C1 segment of cervical spinal cord (tissue), 14 donors: Measurements from ENCODE around the gene CALHM3.
"Not testable (repeated sequence)": the region's sequence is repeated elsewhere in the genome, so short reads cannot be mapped to it uniquely, and the experiment has no call there.

Source experiments
- DNase-seq, 14 donors: peaks; one replicate each; lab custom pipeline; 2025; lab: John Stamatoyannopoulos, UW

Gene CALHM3

DNA sequence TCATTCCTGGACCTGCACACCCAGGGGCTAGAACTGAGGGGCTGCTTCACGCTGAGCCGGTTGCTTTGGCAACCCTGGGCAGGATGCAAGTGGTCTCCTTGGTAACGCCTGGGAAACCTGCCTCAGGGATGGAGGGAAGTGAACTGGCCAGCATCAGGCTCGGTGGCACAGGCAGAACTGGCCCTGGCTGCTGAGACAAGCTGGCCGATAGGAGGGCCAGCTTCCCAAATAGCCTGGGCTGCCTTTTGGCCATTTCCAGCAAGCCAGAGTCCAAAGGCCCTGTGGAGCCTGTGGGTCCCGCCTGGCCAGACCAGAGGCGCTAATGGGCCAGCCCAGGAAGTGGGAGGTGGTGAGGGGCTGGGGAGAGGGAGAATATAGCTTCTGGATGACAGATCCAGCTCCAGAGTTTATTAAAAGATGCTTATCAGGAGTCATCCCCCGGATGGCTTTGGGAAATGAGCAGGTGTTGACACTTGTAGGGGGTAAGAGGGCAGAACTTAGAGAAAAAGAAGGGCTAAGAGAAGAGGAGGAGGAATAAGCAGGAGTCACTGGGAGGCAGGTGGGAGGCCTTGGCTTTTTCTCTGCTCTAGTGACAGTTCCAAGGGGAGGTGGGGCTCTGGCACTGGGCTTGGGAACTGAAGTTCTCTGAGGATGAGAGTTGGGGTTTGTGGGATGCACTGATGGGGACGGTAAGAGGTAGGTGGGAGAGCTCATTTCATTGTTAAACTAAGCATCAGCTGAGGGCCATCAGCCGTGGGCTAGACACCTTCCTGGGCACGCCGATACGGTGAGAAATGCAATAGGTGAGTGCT, 24.0 kb upstream of the CALHM3 start:
- peak in 4 of 14 donors; percentile 6 to 87 (median 36) for DNase-seq

DNA sequence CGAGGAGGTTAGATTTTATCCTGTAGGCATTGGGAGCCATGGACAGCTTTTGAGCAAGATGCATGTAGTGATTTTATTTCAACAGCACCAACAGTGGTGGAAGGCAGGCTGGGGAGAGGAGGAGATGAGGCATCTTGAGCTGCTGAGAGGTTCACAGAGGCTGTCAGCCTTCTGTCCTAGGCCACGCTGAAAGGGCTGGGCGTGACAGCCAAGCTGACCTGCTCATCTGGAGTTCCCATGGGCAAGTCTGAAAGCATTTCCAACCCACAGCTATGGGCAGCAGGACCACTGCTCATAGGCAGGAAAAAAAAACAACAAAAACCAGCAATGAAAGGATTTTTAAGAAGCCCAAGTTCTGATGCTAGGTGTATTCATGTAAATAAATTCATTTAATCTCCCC, 22.1 kb upstream of the CALHM3 start:
- DNase-seq: no peak

- DNase-seq: no peak
These were observed 21.4 kb upstream of the CALHM3 start for GRCh38 chr10:103500481-103500880.

- no peak for DNase-seq
These were observed 20.8 kb upstream of the CALHM3 start for GRCh38 chr10:103499881-103500280.

GRCh38 chr10:103498936-103499638, 20.0 kb upstream of the CALHM3 start:
- DNase-seq: no peak

- peak in 1 of 14 donors; percentile 11 for DNase-seq
These were observed 18.3 kb upstream of the CALHM3 start for GRCh38 chr10:103497161-103497915.

- no peak for DNase-seq
These were observed 16.3 kb upstream of the CALHM3 start for GRCh38 chr10:103495321-103495720.

GRCh38 chr10:103493916-103494877, 15.2 kb upstream of the CALHM3 start:
- DNase-seq: peak in 1 of 14 donors; percentile 66

GRCh38 chr10:103493362-103493915, 14.4 kb upstream of the CALHM3 start, which contains the start of gene NEURL1:
TSS of gene NEURL1 (plus strand) at chr10:103493705. CDS start at chr10:103494388, 683 bp downstream.
- DNase-seq: peak in 1 of 14 donors; percentile 60

GRCh38 chr10:103492655-103493261, 13.7 kb upstream of the CALHM3 start:
- DNase-seq: no peak

- DNase-seq: no peak
These were observed 12.8 kb upstream of the CALHM3 start for GRCh38 chr10:103491729-103492364.

DNA sequence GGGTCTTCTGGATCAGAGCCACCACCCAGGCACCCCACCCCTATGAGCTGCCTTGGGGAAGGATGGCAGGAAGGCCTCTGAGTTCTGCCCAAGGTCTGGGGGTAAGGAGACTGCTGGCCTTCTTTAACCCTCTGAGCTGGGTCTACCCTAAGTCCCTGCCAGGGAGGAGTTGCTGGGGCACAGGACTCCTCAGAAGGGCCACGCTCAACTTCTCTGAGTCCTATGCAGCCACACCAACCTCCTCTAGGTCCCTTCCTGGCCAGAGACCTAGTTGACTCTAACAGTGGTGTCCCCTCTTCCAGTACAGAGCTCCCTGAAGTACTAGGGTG, 11.9 kb upstream of the CALHM3 start:
- DNase-seq: no peak

DNA sequence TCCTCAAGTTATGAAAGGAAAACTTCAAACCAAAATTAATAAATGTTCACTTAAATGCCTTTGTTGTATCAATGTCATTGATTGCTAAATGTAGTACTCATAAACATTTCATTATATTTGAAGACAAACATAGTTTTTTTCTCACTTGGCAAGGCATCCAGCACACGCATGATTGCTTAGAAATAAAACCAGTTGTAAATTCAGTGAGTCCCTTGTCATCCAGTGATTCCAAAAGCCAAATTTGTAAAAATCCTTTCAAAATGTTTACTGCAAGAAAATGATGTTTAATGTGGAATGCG, 8.3 kb upstream of the CALHM3 start:
- no peak for DNase-seq

GRCh38 chr10:103486635-103487409, 7.8 kb upstream of the CALHM3 start:
- DNase-seq: not testable (repeated sequence)

- no peak for DNase-seq
These were observed 3.0 kb upstream of the CALHM3 start for GRCh38 chr10:103481974-103482531.

DNA sequence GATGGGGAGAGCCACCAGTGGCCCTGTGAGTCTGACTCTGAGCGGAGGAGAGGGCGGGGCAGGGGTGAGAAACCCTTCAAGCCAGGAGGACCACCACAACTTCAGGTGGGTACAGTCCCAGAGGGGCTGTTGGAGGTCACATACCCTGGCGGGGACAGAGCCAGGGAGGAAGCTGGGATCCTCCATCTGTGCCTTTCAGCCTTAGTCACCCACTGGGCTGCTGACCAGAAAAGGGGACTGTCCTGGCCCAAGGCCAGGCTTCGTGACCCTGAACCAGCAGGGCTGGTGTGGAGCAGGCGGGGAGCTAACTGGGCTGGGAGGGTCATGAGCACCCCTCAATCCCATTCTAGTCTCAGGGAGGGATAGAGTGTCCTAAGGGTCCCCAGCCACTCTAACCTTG, 1.5 kb upstream of the CALHM3 start:
- DNase-seq: peak in 1 of 14 donors; percentile 33

DNA sequence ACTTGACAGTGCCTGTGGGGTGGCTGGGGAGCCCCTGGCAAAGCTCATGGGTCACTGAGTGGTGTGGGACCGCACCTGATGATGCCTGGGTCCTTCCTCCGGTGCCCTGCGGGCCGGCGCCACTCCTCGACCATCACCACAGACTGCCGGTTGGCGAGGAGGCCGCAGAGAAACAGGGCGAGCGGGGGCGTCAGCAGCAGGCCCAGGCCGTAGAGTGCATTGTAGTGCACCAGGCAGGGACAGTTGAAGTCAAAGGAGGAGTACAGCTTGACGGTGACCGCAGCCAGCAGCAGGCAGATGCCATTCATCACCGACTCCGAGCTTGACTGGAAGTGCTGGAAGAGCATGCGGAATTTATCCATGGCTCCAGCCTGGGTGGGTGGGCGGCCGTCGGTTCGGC, 369 bp downstream of the CALHM3 start:
- DNase-seq: no peak

GRCh38 chr10:103476046-103476768, 2.8 kb downstream of the CALHM3 start:
- DNase-seq: no peak
